Measurements from ENCODE around the gene PAFAH2.

PAFAH2 gene

DNA sequence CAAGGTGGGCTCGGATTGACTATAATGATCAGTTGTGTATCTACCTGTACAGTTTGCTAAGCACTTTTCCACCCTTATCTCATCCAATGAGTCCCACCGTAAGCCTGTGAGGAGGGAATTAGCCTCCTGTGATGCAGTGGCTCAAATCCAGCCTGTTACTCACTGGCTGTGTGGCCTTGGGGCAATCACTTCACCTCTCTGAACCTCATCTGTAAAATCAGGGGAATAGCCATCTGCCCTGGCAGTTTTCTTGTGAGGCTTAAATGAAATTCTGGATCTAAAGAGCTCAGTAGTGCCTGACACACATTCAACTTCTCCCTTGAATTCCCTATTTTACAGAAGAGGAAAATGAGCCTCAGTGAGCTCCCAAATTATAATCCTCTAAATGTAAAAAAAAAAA lies 16.3 kb upstream of the PAFAH2 start:
- no peak for DNase-seq (ENCODE audit: low spot score)

DNA sequence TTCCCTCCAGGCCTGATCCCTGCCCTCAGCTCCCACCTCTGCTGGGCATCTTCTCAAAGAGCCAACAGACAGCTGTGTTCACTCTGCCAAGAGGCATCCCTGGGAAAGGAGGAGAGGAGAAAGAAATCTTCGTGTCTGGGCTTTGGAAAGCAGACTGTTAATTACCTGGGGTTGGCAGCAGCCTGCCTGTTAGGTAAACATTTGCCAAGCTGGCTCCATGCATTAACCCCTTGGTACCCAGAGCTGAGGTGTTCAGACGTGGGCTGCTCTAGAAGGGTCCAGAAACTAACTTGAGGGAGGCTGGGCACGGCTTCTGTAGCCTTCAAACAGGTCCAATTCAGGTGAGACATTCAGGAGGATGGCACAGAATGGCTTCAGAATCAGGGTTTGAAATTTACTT lies 15.0 kb upstream of the PAFAH2 start:
- DNase-seq (ENCODE audit: low spot score): no peak

- no peak for DNase-seq (ENCODE audit: low spot score)
Measured at GRCh38 chr1:26010825-26011224, 13.0 kb upstream of the PAFAH2 start.

DNA sequence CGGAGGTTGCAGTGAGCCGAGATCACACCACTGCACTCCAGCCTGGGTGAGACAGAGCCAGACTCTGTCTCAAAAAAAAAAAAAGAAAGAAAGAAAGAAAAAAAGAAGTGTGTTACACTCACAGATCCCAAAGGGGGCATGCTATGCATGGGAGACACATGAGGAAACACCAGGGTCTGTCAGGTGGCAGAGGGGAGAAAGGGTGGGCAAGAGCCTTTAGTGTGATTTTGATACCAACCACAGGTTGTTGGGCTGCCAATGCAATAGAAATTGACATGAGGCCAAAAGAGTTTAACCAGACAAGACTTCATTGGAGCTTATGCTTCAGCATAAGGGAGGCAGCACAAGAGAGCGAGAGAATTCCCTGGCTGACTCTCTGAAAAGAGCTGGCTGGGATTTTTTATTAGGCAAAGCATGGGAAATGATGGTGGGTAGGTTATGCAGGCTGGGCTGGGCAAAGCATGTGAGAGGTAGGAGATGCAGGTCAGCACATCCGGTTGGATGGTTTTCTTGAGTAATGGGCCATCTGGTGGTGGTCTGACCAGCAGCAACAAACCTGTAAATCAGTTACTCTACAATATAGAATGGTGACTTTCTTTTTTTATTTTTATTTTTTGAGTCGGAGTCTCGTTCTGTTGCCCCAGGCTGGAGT lies 12.1 kb upstream of the PAFAH2 start:
- DNase-seq (ENCODE audit: low spot score): peak; percentile 66

GRCh38 chr1:26006710-26007109 lies 8.8 kb upstream of the PAFAH2 start:
- no peak for DNase-seq (ENCODE audit: low spot score)

DNA sequence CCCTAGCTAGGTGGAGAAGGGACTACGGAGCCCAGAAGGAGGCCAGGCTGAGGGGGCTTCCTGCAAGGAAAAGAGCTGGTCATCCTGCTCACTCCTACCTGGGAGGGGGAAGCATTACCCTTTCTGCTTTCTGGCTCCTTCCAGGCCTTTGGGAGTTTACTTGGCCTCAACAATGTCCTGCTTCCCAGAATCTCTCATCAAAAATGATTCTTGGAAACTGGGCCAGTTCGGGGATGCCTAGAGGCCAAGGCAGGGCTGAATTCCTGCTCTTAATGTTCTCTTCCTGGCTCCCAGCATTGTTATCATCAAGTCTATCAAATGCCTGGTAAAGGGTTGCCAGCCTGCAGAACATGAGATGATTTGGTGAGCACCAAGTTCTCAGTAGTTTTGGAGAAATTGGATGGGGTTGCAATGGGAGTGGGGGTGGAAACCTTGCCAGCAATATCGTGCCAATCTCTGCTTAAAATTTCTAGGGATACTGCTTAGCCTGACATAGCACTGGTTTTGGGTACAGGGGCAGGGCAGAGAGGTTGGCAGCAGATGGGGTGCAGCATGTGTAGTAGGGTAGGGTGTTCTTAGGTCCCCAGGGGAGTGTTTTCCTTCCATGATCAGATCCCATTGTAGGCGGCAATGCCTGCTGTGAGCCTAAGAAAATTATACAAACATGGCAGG lies 7.7 kb upstream of the PAFAH2 start:
- no peak for DNase-seq (ENCODE audit: low spot score)

- DNase-seq (ENCODE audit: low spot score): no peak
Measured at GRCh38 chr1:26003756-26004155, 5.9 kb upstream of the PAFAH2 start.

GRCh38 chr1:26003262-26003661 lies 5.4 kb upstream of the PAFAH2 start:
- no peak for DNase-seq (ENCODE audit: low spot score)

DNA sequence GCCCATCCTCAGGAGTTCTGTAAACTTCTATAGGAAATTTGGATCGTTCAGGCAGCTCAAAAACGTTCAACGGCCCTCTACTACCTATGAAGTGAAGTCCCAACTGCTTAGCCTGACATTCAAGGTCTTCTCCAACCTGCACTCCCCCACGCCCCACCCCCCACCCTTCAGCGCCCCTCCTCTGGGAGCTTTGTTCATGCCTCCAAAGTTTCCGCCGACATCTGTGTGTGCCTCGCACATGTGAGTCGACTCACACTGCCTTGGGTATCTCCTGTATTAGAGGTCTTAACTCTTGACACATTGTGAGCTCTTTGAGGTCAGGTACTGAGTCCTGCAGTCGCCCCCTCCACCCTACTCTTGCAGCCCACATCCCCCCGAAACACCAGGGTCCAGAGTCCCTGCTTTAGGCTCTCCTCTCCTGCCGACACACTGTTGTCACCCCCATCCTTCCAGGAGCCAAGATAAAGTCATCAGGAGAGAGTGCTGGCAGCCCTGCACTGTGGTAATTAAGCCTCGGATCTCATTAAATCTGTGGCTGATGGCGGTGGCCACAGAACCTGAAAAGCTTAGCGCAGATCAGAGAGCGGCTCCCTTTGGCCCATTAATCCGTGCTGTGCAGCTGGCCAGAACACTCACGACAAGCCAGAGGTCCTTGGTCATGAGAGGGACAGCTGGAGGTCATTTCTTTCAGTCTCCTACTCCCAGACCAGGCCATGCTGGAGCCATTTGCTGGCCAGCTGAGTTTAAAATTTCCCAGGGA lies 1.4 kb upstream of the PAFAH2 start:
- no peak for DNase-seq (ENCODE audit: low spot score)

DNA sequence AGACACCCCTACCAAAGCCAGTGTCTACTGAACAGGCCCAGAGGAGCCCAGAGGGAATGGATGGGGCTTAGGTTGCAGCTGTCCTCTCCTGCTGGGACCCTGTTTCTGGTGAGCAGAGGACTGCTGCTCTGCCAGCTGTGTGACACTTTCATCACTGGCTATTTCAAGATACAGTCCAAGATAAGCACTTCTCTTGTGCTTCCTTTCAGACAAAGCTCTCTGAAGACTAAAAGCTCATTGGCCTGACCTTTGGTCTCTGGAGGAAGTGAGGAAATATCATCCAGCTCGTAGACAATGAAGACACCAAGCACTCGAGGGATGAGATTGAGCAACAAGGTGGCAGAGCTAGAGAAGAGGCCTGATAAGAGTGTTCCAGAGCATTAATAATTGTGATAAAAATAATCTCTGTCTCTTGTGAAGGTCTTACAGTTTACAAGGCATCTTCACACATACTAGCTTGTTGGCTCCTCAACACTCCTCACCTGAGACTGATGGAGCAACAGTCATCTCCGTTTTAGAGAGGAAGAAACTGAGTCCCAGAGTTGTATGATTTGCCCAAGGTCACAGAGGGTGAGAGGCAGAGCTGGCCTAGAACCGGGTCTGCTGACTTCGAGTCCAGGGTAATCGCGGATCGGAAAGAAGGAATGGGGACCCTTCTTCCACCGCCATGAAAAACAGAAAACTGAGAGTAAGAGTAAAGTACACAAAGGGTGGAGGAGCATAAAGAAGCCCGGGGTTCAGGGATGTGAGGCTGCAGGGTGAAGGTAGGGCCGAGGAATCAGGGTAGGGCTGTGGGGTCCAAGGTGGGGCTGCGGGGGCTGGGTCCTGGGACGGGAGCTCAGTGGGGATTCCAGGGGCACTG lies 666 bp downstream of the PAFAH2 start:
- peak; percentile 70 for DNase-seq (ENCODE audit: low spot score)

DNA sequence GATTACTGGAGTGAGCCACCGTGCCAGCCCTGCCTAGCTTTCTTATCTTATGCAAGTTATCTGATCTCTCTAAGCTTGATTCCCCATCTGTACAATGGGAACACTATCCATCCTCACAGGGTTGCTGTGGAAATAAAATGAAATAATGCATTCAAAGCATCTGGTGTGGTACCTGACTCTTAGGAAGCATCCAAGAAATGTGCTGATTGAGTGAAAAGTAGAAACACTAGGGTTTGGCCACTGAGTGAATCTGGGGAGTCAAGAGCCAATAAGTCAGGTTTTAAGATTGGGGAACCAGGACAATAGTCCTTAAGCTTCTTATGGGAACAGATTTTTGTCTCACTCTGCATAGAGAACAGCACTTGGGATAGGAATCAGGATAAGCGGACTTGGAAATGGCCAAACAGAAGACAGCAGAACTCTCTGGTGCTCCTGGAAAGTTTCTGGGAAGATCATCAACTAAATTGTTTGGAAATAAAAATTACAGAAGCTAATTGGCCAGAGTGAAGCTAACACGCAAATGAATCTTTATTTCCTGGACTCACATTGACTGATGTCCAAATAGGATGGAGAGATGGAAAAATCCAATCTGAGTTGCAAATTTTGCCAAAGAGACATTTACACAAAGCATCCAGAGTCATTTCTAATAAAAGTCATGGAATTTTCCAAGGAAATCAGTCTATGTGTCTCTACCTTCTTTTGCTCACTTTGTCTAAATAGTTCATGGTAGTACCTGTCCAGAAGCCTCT lies 3.3 kb downstream of the PAFAH2 start:
- DNase-seq (ENCODE audit: low spot score): no peak

DNA sequence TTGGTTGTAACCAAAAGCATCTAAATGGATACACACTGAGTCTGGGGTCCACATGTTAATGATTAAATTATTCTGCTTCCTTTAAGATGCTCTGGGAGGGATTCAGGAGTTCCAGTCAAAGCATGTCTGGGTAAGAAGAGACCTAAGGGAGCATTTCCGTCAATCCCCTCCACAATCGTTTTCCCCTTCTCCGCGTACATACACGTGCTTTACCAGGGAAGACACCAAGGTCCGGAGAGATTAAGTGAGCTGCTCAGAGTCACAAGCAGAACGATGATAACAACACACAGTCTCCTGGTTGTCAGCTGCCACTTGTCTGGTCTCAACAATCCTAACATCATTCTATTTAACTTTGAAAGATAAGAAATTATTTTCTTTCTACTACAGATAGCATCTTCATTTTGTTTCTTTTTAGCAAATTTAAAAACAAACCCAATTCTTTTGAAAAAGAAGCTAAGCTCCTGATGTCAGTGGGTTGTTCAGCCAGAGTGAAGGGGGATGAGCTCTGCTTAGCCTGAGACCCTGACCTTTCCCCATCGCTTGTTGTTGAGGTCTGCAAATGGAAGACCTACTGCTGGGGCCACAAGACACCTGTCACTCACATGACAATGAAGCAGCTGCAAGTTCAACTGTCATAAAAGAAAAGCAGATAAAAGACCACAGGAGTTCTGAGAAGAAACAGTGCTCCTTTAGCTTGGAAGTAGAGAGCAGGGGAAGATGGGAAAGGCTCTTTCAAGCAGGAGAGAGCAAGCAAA lies 4.5 kb downstream of the PAFAH2 start:
- peak; percentile 45 for DNase-seq (ENCODE audit: low spot score)

- no peak for DNase-seq (ENCODE audit: low spot score)
Measured at GRCh38 chr1:25992689-25993171, 5.1 kb downstream of the PAFAH2 start.

DNA sequence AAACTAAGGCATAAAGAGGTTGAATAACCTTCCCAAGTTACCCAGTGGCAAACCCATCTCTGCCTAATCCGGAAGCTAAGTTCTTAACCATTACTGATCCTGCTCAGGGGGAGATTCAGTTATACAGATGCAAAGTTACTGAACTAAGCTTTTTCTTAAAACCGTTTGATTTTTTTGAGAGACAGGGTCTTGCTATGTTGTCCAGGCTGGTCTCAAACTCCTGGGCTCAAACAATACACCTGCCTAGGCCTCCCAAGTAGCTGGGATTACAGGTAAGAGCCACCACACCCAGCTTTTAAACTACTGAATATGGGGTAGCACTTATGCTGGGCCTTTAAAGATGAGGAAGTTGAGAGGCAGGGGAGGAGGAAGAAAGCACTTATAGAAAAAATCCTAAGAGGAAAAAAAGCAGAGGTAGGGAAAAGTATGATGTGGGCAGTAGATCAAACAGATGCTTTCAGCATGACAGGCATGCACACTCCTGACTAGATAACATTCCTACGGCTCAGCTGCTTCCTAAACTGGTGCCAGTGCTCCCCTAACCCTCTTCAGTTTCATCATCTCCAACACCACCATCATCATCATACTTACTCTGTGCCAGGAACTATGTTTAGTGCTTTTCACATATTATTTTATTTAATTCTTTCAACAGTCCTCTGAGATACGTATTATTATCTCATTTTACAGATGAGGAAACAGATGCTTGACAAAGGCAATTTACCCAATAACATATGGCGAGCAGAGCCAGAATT lies 5.8 kb downstream of the PAFAH2 start:
- no peak for DNase-seq (ENCODE audit: low spot score)

DNA sequence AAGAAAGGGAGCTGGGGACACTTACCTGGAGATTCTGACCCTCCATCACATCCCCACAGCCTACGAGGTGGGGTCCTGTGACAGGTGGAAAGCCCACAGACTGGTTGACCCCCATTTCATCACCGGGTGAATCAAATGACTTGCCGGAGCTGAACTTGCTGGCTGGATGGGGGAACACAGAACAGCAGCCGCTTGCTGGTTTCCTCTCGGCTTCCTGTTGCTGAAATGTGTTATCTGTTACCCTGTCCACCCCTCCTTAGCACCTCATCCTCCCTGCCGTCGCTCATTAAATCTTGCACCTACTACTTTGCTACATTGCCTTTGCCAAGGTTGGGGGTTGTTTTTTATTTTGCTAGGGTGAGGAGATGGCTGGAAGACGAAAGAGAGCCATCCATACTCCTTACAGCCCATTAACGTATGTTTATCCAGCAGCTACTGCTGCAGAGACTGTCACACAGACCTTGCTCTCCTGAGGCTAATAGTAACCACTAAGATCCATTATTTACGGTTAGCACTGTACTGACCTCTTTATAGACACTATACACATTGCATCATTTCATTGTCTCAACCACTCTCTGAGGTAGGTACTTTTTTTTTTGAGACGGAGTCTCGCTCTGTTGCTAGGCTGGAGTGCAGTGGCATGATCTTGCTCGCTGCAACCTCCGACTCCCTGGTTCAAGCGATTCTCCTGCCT lies 7.0 kb downstream of the PAFAH2 start:
- no peak for DNase-seq (ENCODE audit: low spot score)

DNA sequence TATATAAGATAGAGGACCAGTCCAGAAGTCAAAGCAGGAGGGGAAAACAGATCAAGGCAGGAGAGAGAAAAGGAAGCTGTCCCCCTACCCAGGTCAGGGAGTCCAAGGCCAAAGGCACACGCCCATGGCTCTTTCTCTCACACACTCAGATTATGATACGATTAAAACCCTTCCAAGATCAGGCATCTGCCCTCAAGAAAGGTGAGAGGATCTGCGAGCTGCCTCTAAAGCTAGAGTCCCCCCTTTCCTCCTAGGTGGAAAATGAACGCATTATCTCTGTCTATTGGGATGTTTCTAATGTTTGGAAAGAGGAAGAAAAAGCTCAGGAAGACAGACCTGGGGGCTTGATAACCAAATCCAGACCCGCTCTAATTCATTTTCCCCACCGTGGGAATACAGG lies 7.6 kb downstream of the PAFAH2 start:
- DNase-seq (ENCODE audit: low spot score): no peak

DNA sequence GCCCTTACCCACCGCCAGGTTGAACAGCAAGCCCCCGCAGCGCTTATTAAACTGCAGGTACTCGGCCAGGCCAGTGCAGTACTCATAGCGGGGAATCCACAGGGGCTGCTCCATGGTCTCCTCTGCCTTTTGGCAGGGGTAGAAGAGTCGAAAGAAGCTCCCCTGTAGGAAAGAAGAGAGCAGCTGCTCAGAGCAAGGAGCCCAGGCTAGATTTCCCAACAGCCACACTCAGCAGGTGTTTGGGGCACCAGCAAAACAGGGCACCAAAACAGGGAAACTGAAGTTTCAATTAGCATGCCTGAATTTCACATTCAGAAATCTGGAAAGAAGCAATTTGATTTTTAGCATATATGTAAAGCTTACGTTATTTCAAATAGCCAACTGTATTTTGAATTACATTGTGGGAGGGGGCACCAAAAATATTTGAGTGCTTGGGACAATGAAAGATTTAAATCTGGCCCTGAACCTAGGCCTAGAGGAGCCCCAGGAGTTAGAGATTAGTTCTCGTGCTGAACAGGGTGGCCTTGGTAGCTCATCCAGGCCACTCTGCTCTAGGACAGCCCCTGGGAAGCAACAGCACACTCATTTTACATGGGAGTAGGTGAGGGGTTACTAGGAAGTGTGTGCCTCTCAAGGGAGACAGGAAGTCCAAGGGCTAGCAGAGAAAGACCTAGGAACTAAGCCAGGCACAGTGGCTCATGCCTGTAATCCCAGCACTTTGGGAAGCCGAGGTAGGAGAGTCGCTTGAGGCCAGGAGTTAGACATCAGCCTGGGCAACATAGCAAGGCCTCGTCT lies 8.2 kb downstream of the PAFAH2 start:
- DNase-seq (ENCODE audit: low spot score): no peak

- no peak for DNase-seq (ENCODE audit: low spot score)
Measured at GRCh38 chr1:25987951-25988350, 9.9 kb downstream of the PAFAH2 start.

All from SK-N-DZ (cell line).